ENCODE measurements around the gene MED8. TPM values are rescaled to one million over a fixed set of nuclear protein-coding genes. Genes with fewer than 3 reads are reported as not detected.
A peak's percentile ranks its signal among the peaks of the same experiment; 100 is the strongest.

MED8 gene
- total and polyA plus RNA-seq, 9 of the 15 experiments (the other 6 are each of a cell fraction or from before 2014, with no cell fraction given), result 23.0 to 120 (median 56.4) TPM

- TF ChIP-seq POLR2G (IDR thresholded peaks at IDR 0.05; ENCODE audit: low read depth, low read length) (peak; percentile 96), HEY1 (CRISPR knock-in tag; IDR thresholded peaks at IDR 0.05; ENCODE audit: borderline replicate concordance) (no peak), ZMIZ1 (IDR thresholded peaks at IDR 0.05; ENCODE audit: low read depth in 2 of 2, low read length in 2 of 2) (peak in 1 of 2 experiments; percentile 45; a peak in 1 of 4 replicates), EP300 (IDR thresholded peaks at IDR 0.05; ENCODE audit: low read length) (peak; percentile 24; the same call in 1 of the 2 replicates), CTBP1 (IDR thresholded peaks at IDR 0.05; ENCODE audit: borderline replicate concordance) (peak; percentile 94), KLF16 (IDR thresholded peaks at IDR 0.05) (no peak), REST (IDR thresholded peaks at IDR 0.05; ENCODE audit: borderline replicate concordance) (peak; percentile 62), REST (CRISPR knock-in tag; IDR thresholded peaks at IDR 0.05; ENCODE audit: low read depth) (peak; percentile 51; the same call in 1 of the 2 replicates), HSF4 (CRISPR knock-in tag; IDR thresholded peaks at IDR 0.05; ENCODE audit: borderline replicate concordance) (no peak), JUND (IDR thresholded peaks at IDR 0.05; ENCODE audit: borderline replicate concordance, low read depth, low read length) (peak; percentile 49; the same call in 1 of the 2 replicates), JUND (tag; IDR thresholded peaks at IDR 0.05; ENCODE audit: borderline replicate concordance, low read depth, low read length) (peak; percentile 54; the same call in 1 of the 3 replicates), USF2 (CRISPR knock-in tag; IDR thresholded peaks at IDR 0.05) (no peak), HMG20B (CRISPR knock-in tag; IDR thresholded peaks at IDR 0.05) (no peak), E2F3 (CRISPR knock-in tag; IDR thresholded peaks at IDR 0.05) (peak; percentile 84), ETV6 (IDR thresholded peaks at IDR 0.05; ENCODE audit: borderline replicate concordance in 1 of 2, low read depth in 2 of 2, low read length in 1 of 2) (no peak), ETV6 (CRISPR knock-in tag; IDR thresholded peaks at IDR 0.05; ENCODE audit: borderline replicate concordance) (no peak)
These were observed 21.5 kb downstream of the MED8 start, which contains the start of gene ELOVL1 (continued) for GRCh38 chr1:43367904-43368645.
